Gastrocnemius medialis (tissue), 4 donors: ENCODE data around the gene RNF125. TPM values are rescaled to one million over a fixed set of nuclear protein-coding genes. Genes with fewer than 3 reads are reported as not detected.

Experiments
- ATAC-seq, 2 donors: fragments of 150-250 bp; one replicate each; pipeline ENCODE4 v1.9.1; 2016
- DNase-seq, 2 donors: peaks; one replicate each; pipeline ENCODE4 v3.0.0-alpha.2; 2019
- H3K27ac ChIP-seq, 4 donors: fragments of 200-600 bp; sonication (generic); 1 replicate in 1 of 4; 2 replicates in 3 of 4; pipeline ENCODE4 v1.5.1; 2016 to 2018; ENCODE audit warnings: mild to moderate bottlenecking in 2 of 4, moderate library complexity in 1 of 4
- H3K27me3 ChIP-seq, 3 donors: fragments of 200-600 bp; sonication (generic) in 2 of 3; 1 replicate in 1 of 3; 2 replicates in 2 of 3; pipeline versions ENCODE4 v1.5.1 to v1.6.0; 2016 to 2019; ENCODE audit warnings: mild to moderate bottlenecking in 1 of 3, moderate library complexity in 1 of 3
- H3K36me3 ChIP-seq, 2 donors: fragments of 200-600 bp; sonication (generic) in 1 of 2; one replicate each; pipeline ENCODE4 v1.5.1; 2017 to 2018
- H3K4me1 ChIP-seq, 2 donors: fragments of 200-600 bp; sonication (generic) in 1 of 2; one replicate each; pipeline ENCODE4 v1.5.1; 2016 to 2017; ENCODE audit warnings: mild to moderate bottlenecking in 2 of 2
- H3K4me3 ChIP-seq, 4 donors: fragments of 200-600 bp; sonication (generic) in 3 of 4; 1 replicate in 1 of 4; 2 replicates in 3 of 4; pipeline ENCODE4 v1.5.1; 2016 to 2019; ENCODE audit warnings: mild to moderate bottlenecking in 2 of 4
- H3K9me3 ChIP-seq, 3 donors: fragments of 200-600 bp; sonication (generic) in 2 of 3; 1 replicate in 1 of 3; 2 replicates in 2 of 3; pipeline ENCODE4 v1.5.1; 2016 to 2019
- CTCF ChIP-seq, 5 experiments: fragments of 450-650 bp in 3 of 5; fragments of 200-600 bp in 2 of 5; sonication (generic) in 2 of 5; IDR thresholded peaks in 4 of 5; conservative IDR thresholded peaks in 1 of 5; 1 replicate in 4 of 5; 2 replicates in 1 of 5; pipeline ENCODE4 v1.5.1; 2016 to 2019; ENCODE audit warnings: antibody characterized with exemption in 5 of 5, mild to moderate bottlenecking in 3 of 5, moderate library complexity in 3 of 5
- POLR2A ChIP-seq, 2 donors: fragments of 450-650 bp; IDR thresholded peaks; one replicate each; pipeline ENCODE4 v1.6.1; 2017; ENCODE audit warnings: antibody characterized with exemption in 2 of 2, mild to moderate bottlenecking in 2 of 2, moderate library complexity in 2 of 2
- in situ Hi-C, 4 donors: fragments of 200-750 bp; cut with MboI; loops; one replicate each; pipeline versions ENCODE4 v1.15.0 to v1.8.0; 2017; ENCODE audit warnings: low sequenced_read_pairs in 4 of 4
- intact Hi-C: fragments of 100-400 bp; cut with DNase I; formaldehyde crosslinking; loops from one replicate; pipeline ENCODE4 v1.15.1; 2023; ENCODE audit warnings: low total_unique reads
- total RNA-seq, 4 donors: library from RNA; depleted of rRNA; stranded (reverse); fragments of >200 nt; gene quantifications; one replicate each; pipeline versions ENCODE4 v1.1.0 to v1.2.3, GENCODE V29; 2016

RNF125 gene
- total RNA-seq, 4 donors from 2014 or later, result 0.85 to 6.4 (median 3.1) TPM

- in situ Hi-C loops, result loop anchor here in 3 of 4 donors (5.0 to 10.0 kb wide), 4 partner anchors 233 to 425 kb away; no protein-coding TSS in a partner anchor
- TF ChIP-seq CTCF (IDR thresholded peaks at IDR 0.05 in 4 of 5, conservative IDR thresholded peaks at IDR 0.05 in 1 of 5) (peak; percentile 54 to 82 (median 73)), POLR2A (IDR thresholded peaks at IDR 0.05) (no peak)
- H3K27me3 ChIP-seq, result no peaks in the 10 kb centered on the region
- H3K4me3 ChIP-seq, result no peak overlapping the region
- ATAC-seq, result peak; percentile 66 to 85
- peaks cover 0 to 4% (median 3%) of the 10 kb centered on the region in 3 donors for H3K9me3 ChIP-seq
- no peak overlapping the region for H3K27ac ChIP-seq
- H3K36me3 ChIP-seq, result no peaks in the 10 kb centered on the region
- peak in 1 of 2 donors; percentile 10 for DNase-seq
- intact Hi-C loops, result loop anchor here (1.0 to 5.0 kb wide), 3 partner anchors 34 to 420 kb away; partner anchors contain the start of gene TRAPPC8
- H3K4me1 ChIP-seq, result no peaks in the 10 kb centered on the region
These were observed 41.3 kb upstream of the RNF125 start for GRCh38 chr18:31977270-31977872.

DNA sequence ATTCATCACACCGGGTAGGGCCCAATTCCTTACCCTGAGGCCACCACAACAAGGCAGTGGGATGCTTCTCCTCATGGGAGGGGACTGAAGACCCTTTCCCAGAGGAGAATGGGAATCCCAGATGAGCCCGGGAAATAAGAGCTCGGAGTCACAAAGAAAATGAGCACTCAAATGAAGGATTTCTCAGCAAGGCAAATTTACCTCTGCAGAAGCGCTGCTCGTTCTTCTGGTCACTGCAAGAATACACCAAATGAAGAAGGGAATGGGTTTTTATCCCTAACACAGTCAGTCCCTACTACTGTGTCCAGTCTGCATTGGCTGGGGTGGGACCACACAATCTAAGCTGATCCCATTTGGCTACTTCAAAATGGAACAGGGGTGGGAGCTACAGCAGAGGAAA is 40.0 kb upstream of the RNF125 start:
- in situ Hi-C loops, result loop anchor here in 3 of 4 donors (5.0 to 10.0 kb wide), 4 partner anchors 234 to 426 kb away; no protein-coding TSS in a partner anchor
- no peak for ATAC-seq

DNA sequence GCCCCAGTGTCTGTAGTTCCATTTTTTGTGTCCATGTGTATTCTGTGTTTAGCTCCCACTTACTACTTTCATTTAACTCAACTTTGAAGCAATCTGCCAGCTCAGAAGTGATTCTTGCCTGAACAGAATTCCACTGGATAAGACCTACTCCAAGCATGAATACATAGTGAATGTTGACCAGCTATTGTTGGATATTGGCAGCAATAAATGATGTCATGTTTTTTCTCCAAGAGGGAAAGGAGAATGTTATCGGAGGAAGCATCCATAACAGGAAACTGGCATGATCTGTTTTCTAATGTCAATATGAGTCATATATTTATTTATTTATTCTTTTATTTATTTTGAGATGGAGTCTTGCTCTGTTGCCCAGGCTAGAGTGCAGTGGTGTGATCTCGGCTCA is 38.9 kb upstream of the RNF125 start:
- H3K27me3 ChIP-seq, result no peaks in the 10 kb centered on the region
- no peak overlapping the region for H3K27ac ChIP-seq
- H3K9me3 ChIP-seq, result no peaks in the 10 kb centered on the region
- TF ChIP-seq CTCF (IDR thresholded peaks at IDR 0.05 in 4 of 5, conservative IDR thresholded peaks at IDR 0.05 in 1 of 5) (no peak), POLR2A (IDR thresholded peaks at IDR 0.05) (no peak)
- no peaks in the 10 kb centered on the region for H3K36me3 ChIP-seq
- in situ Hi-C loops (loop anchor here in 3 of 4 donors (5.0 to 10.0 kb wide), 4 partner anchors 235 to 427 kb away; no protein-coding TSS in a partner anchor), intact Hi-C loops (loop anchor here (5.0 kb wide), 2 partner anchors 237 to 422 kb away; no protein-coding TSS in a partner anchor)
- H3K4me1 ChIP-seq, result no peaks in the 10 kb centered on the region
- H3K4me3 ChIP-seq, result no peak overlapping the region
- DNase-seq (no peak), ATAC-seq (no peak)

More for the DNA sequence above, 40.0 kb upstream of the RNF125 start:
- Histone ChIP-seq H3K4me3 (no peak overlapping the region), H3K9me3 (peaks cover 0 to 4% (median 3%) of the 10 kb centered on the region in 3 donors), H3K36me3 (no peaks in the 10 kb centered on the region), H3K27ac (no peak overlapping the region), H3K4me1 (no peaks in the 10 kb centered on the region), H3K27me3 (no peaks in the 10 kb centered on the region)
- TF ChIP-seq CTCF (IDR thresholded peaks at IDR 0.05 in 4 of 5, conservative IDR thresholded peaks at IDR 0.05 in 1 of 5) (no peak), POLR2A (IDR thresholded peaks at IDR 0.05) (no peak)
- intact Hi-C loops, result loop anchor here (5.0 kb wide), 2 partner anchors 236 to 421 kb away; no protein-coding TSS in a partner anchor
- DNase-seq, result no peak

DNA sequence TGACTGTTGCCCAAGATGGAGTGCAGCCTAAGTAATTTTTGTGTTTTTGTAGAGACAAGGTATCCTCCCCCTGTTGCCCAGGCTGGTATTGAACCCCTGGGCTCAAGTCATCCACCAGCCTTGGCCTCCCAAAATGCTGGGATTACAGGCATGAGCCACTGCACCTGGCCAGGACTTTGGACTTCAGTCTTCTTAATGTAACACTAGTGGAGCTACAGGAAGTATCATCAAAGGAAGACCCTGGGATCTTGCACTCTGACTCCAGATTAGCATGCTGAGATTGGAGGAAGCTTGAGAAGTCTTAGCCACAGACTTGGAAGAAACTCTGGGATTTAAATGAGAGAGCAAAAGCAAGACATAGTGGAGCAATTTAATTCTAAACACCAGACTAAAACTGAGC is 37.8 kb upstream of the RNF125 start:
- H3K36me3 ChIP-seq, result no peaks in the 10 kb centered on the region
- no peak for ATAC-seq
- in situ Hi-C loops (no loop called here), intact Hi-C loops (no loop called here)
- no peak overlapping the region for H3K4me3 ChIP-seq
- H3K4me1 ChIP-seq, result no peaks in the 10 kb centered on the region
- no peaks in the 10 kb centered on the region for H3K27me3 ChIP-seq
- DNase-seq, result no peak
- no peak for TF ChIP-seq CTCF (IDR thresholded peaks at IDR 0.05 in 4 of 5, conservative IDR thresholded peaks at IDR 0.05 in 1 of 5)
- no peak for TF ChIP-seq POLR2A (IDR thresholded peaks at IDR 0.05)
- no peak overlapping the region for H3K27ac ChIP-seq
- H3K9me3 ChIP-seq, result no peaks in the 10 kb centered on the region
